Activated T-helper 1 cell treated with anti-CD3 and anti-CD28 coated beads, Interleukin-12 subunit alpha, Interleukin-12 subunit beta, Interleukin-2, Interleukin-4 antibody, amounts not matched to agents 30 ng/mL and 10 ng/mL and 1 ng/mL, durations not matched to agents 14 hours and 24 hours and 36 hours (primary cell): ENCODE measurements around the gene RAPGEF2. TPM values are rescaled to one million over a fixed set of nuclear protein-coding genes. Genes with fewer than 3 reads are reported as not detected.
"Not testable (repeated sequence)": the region's sequence is repeated elsewhere in the genome, so short reads cannot be mapped to it uniquely, and the experiment has no call there.

Experiments
- DNase-seq: peaks from one replicate; pipeline ENCODE4 v3.0.0; 2021; ENCODE audit warnings: low spot score
- H3K27ac Mint-ChIP-seq: one replicate; pipeline ENCODE4 v1.8.0; 2021; ENCODE audit warnings: mild to moderate bottlenecking, mixed read lengths
- H3K27me3 Mint-ChIP-seq: one replicate; pipeline ENCODE4 v1.8.0; 2022; ENCODE audit warnings: mild to moderate bottlenecking, moderate library complexity, mixed read lengths; ENCODE audit not compliant: insufficient read depth
- H3K36me3 Mint-ChIP-seq: one replicate; pipeline ENCODE4 v1.8.0; 2021; ENCODE audit warnings: low read depth, mixed read lengths
- H3K4me1 Mint-ChIP-seq: one replicate; pipeline ENCODE4 v1.8.0; 2021; ENCODE audit warnings: low read depth, mixed read lengths
- H3K4me3 Mint-ChIP-seq: one replicate; pipeline ENCODE4 v1.8.0; 2021; ENCODE audit warnings: mild to moderate bottlenecking, moderate library complexity, mixed read lengths
- H3K9me3 Mint-ChIP-seq: one replicate; pipeline ENCODE4 v1.8.0; 2021; ENCODE audit warnings: mixed read lengths
- intact Hi-C: fragments of 100-400 bp; cut with micrococcal nuclease; formaldehyde crosslinking; loops from one replicate; pipeline ENCODE4 v1.15.1; 2024
- total RNA-seq: library from RNA; stranded (reverse); gene quantifications from 2 replicates; pipeline ENCODE4 v1.2.3, GENCODE V29; 2022

RAPGEF2 gene
- total RNA-seq, 1 donor from 2014 or later: 27.5 TPM

- intact Hi-C loops: no loop called here
- Mint-ChIP-seq H3K4me1 (no peaks in the 10 kb centered on the region), H3K9me3 (no peaks in the 10 kb centered on the region), H3K27me3 (no peaks in the 10 kb centered on the region), H3K4me3 (no peak overlapping the region), H3K36me3 (no peaks in the 10 kb centered on the region), H3K27ac (peak overlapping the region; percentile 31)
- DNase-seq: no peak
These were observed 189.4 kb downstream of the RAPGEF2 start for GRCh38 chr4:159292137-159292896.

GRCh38 chr4:159293811-159294515, 191.1 kb downstream of the RAPGEF2 start:
- no peak for DNase-seq
- no peak overlapping the region for H3K4me3 Mint-ChIP-seq
- no peaks in the 10 kb centered on the region for H3K36me3 Mint-ChIP-seq
- intact Hi-C loops: no loop called here
- H3K9me3 Mint-ChIP-seq: no peaks in the 10 kb centered on the region
- H3K27me3 Mint-ChIP-seq: no peaks in the 10 kb centered on the region
- H3K27ac Mint-ChIP-seq: no peak overlapping the region
- H3K4me1 Mint-ChIP-seq: no peaks in the 10 kb centered on the region

- DNase-seq: no peak
- Mint-ChIP-seq H3K27me3 (no peaks in the 10 kb centered on the region), H3K27ac (no peak overlapping the region), H3K4me1 (no peaks in the 10 kb centered on the region), H3K36me3 (no peaks in the 10 kb centered on the region), H3K9me3 (no peaks in the 10 kb centered on the region), H3K4me3 (no peak overlapping the region)
- intact Hi-C loops: no loop called here
These were observed 193.2 kb downstream of the RAPGEF2 start for GRCh38 chr4:159296061-159296460.

GRCh38 chr4:159297091-159297490, 194.2 kb downstream of the RAPGEF2 start:
- H3K36me3 Mint-ChIP-seq: no peaks in the 10 kb centered on the region
- H3K4me1 Mint-ChIP-seq: no peaks in the 10 kb centered on the region
- H3K27me3 Mint-ChIP-seq: no peaks in the 10 kb centered on the region
- intact Hi-C loops: no loop called here
- DNase-seq: no peak
- H3K4me3 Mint-ChIP-seq: no peak overlapping the region
- H3K9me3 Mint-ChIP-seq: no peaks in the 10 kb centered on the region
- H3K27ac Mint-ChIP-seq: no peak overlapping the region

GRCh38 chr4:159298502-159298901, 195.6 kb downstream of the RAPGEF2 start:
- no peaks in the 10 kb centered on the region for H3K4me1 Mint-ChIP-seq
- H3K27ac Mint-ChIP-seq: no peak overlapping the region

GRCh38 chr4:159303435-159303834, 200.6 kb downstream of the RAPGEF2 start:
- H3K4me1 Mint-ChIP-seq: no peaks in the 10 kb centered on the region
- no peaks in the 10 kb centered on the region for H3K9me3 Mint-ChIP-seq
- no peak for DNase-seq
- peaks cover 5% of the 10 kb centered on the region for H3K36me3 Mint-ChIP-seq
- no peak overlapping the region for H3K27ac Mint-ChIP-seq
- no peaks in the 10 kb centered on the region for H3K27me3 Mint-ChIP-seq
- no peak overlapping the region for H3K4me3 Mint-ChIP-seq
- intact Hi-C loops: no loop called here

More at GRCh38 chr4:159298502-159298901, 195.6 kb downstream of the RAPGEF2 start:
- Mint-ChIP-seq H3K36me3 (no peaks in the 10 kb centered on the region), H3K4me3 (no peak overlapping the region), H3K27me3 (no peaks in the 10 kb centered on the region), H3K9me3 (no peaks in the 10 kb centered on the region)
- no peak for DNase-seq
- intact Hi-C loops: no loop called here

- no peaks in the 10 kb centered on the region for H3K27me3 Mint-ChIP-seq
- no peak for DNase-seq
- no peaks in the 10 kb centered on the region for H3K9me3 Mint-ChIP-seq
- intact Hi-C loops: no loop called here
- no peaks in the 10 kb centered on the region for H3K4me1 Mint-ChIP-seq
- peaks cover 5% of the 10 kb centered on the region for H3K36me3 Mint-ChIP-seq
- no peak overlapping the region for H3K27ac Mint-ChIP-seq
- no peak overlapping the region for H3K4me3 Mint-ChIP-seq
These were observed 202.2 kb downstream of the RAPGEF2 start for GRCh38 chr4:159305129-159305528.

GRCh38 chr4:159307929-159308328, 205.1 kb downstream of the RAPGEF2 start:
- H3K36me3 Mint-ChIP-seq: peaks cover 5% of the 10 kb centered on the region
- no peaks in the 10 kb centered on the region for H3K9me3 Mint-ChIP-seq
- H3K4me1 Mint-ChIP-seq: no peaks in the 10 kb centered on the region
- DNase-seq: no peak
- H3K27me3 Mint-ChIP-seq: no peaks in the 10 kb centered on the region
- no peak overlapping the region for H3K4me3 Mint-ChIP-seq
- no peak overlapping the region for H3K27ac Mint-ChIP-seq
- intact Hi-C loops: no loop called here

- Mint-ChIP-seq H3K9me3 (no peaks in the 10 kb centered on the region), H3K36me3 (peaks cover 5% of the 10 kb centered on the region), H3K4me3 (no peak overlapping the region), H3K27ac (no peak overlapping the region), H3K27me3 (no peaks in the 10 kb centered on the region), H3K4me1 (no peaks in the 10 kb centered on the region)
- intact Hi-C loops: no loop called here
- no peak for DNase-seq
These were observed 205.9 kb downstream of the RAPGEF2 start for GRCh38 chr4:159308566-159309340.

- Mint-ChIP-seq H3K4me1 (no peaks in the 10 kb centered on the region), H3K27me3 (no peaks in the 10 kb centered on the region), H3K36me3 (peaks cover 5% of the 10 kb centered on the region), H3K27ac (no peak overlapping the region), H3K4me3 (no peak overlapping the region), H3K9me3 (no peaks in the 10 kb centered on the region)
- intact Hi-C loops: no loop called here
- no peak for DNase-seq
These were observed 209.4 kb downstream of the RAPGEF2 start for GRCh38 chr4:159312236-159312635.

- H3K36me3 Mint-ChIP-seq, H3K4me3 Mint-ChIP-seq, DNase-seq, intact Hi-C loops, H3K27ac Mint-ChIP-seq, H3K27me3 Mint-ChIP-seq, H3K4me1 Mint-ChIP-seq, H3K9me3 Mint-ChIP-seq: not testable (repeated sequence)
These were observed 213.0 kb downstream of the RAPGEF2 start for GRCh38 chr4:159315879-159316278.

GRCh38 chr4:159317203-159317602, 214.3 kb downstream of the RAPGEF2 start:
- no peaks in the 10 kb centered on the region for H3K4me1 Mint-ChIP-seq
- H3K27me3 Mint-ChIP-seq: no peaks in the 10 kb centered on the region
- intact Hi-C loops: no loop called here
- no peak for DNase-seq
- H3K36me3 Mint-ChIP-seq: peaks cover 5% of the 10 kb centered on the region
- no peak overlapping the region for H3K27ac Mint-ChIP-seq
- no peaks in the 10 kb centered on the region for H3K9me3 Mint-ChIP-seq
- H3K4me3 Mint-ChIP-seq: no peak overlapping the region

GRCh38 chr4:159319027-159319426, 216.1 kb downstream of the RAPGEF2 start:
- Mint-ChIP-seq H3K27me3 (no peaks in the 10 kb centered on the region), H3K4me1 (no peaks in the 10 kb centered on the region), H3K36me3 (peaks cover 17% of the 10 kb centered on the region), H3K4me3 (no peak overlapping the region), H3K9me3 (no peaks in the 10 kb centered on the region), H3K27ac (no peak overlapping the region)
- DNase-seq: no peak
- intact Hi-C loops: no loop called here
